Amniotic epithelial cell (primary cell): ENCODE measurements around the gene KIF26B.

Experiments
- DNase-seq: peaks from one replicate; pipeline ENCODE4 v3.0.0-alpha.2; 2010; ENCODE audit warnings: low read depth

KIF26B gene

DNA sequence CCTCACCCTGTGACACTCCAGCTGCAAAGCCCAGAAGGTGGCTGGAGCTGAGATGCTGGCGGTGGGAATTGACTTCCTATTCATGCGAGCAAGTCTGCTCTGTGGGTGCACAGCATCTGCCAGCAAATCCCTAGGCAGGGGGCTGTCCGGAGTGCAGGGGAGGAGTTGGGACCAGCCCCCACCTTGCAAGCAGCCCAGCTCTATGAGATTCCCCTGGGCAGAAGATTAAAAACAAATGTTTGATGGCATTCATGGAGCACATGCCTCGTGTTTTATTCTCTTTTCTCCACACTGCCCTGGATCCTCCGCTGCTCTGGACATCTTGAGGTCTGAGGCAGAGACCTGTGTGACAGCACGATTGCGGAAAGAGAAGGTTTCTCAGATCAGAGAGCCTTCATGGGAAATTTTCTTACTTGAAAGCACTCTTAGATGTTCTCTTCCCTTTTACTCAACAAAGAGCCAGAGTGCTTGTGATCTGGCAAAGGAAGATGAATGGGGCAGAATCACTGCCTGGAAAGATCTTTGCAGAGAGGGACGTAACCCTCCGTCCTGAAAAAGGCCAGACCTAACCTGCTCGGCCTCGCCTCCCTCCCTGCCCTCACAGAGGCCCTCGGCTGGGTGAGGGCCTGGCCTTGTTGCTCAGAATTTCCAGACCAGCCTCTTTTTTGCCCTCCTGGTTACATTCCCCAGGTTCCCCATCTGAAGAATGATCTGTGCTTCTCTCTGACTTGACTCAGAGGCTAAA lies 597.1 kb downstream of the KIF26B start:
- DNase-seq, result peak; percentile 66

DNA sequence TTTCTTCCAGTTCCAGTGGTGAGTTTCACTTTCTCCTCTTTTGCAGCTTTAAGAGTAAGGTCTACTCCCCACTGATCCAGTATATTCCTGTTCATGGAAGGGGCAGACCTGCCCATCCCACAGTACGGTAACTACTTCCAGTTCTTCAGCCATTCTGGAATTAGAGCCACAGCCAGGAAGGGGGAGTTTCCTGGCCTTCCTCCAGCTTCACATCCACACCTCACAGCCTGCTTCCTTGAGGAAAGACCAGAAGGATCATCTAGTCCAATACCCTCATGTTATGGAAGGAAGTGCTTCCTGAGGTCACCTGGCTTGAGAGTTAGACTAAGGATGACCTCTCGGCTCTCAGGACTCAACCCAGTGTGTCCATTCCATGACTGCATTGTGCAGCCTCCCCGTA lies 597.8 kb downstream of the KIF26B start:
- peak; percentile 32 for DNase-seq

DNA sequence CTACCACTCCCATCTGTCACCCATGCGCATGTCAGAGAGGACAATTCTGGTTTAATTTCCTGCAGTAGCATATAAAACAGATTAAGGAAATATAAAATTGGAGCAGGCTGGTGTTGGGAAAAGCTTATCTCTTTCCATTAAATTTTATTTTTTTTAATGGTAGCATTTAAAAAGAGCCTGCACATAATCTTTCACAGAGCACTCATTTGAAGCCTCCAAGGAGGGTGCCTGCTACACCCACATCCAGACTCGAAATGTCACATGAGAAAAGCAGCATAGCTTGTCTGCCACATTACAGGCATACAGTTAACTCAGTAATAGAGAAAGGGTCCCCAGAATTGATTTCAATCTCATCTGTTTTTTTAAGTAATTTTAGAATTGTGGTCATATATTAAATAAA lies 599.0 kb downstream of the KIF26B start:
- DNase-seq, result no peak

DNA sequence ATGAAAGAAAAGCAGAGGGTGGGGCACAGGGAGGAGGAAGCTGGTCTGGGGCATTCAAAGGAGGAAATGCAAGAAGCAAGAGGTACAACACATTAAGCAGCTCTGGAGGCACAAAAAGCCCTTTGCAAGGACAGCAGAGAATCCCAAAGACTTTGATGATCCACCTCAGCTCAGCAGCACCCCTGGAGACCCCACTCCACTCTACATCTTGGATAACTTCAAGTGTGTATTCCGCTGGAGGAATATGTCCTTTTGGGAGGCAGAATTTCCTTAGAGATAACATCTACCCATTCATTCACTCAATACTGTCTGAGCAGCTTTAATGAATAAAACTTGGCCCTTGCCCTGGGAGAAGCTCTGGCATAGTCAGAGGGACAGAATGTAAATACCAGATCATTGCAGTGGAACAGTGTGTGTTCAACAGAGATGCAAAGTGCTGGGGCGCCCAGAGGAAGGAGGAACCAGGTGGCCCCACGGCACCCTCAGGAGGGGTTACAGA lies 599.7 kb downstream of the KIF26B start:
- DNase-seq, result no peak
